H1 (cell line): ENCODE results near the gene SCFD1. TPM values are rescaled to one million over a fixed set of nuclear protein-coding genes. Genes with fewer than 3 reads are reported as not detected.

ENCODE experiments used
- EP300 ChIP-seq, 2 experiments: IDR thresholded peaks; 1 replicate in 1 of 2; 2 replicates in 1 of 2; pipeline ENCODE4 v1.6.1; 2011 to 2012; ENCODE audit warnings: low read depth in 2 of 2, low read length in 2 of 2, mild to moderate bottlenecking in 2 of 2, borderline replicate concordance in 1 of 2, inconsistent platforms in 1 of 2, moderate library complexity in 1 of 2
- KDM4A ChIP-seq: IDR thresholded peaks from one replicate; pipeline ENCODE4 v1.7.1; 2012; ENCODE audit warnings: low read depth, mild to moderate bottlenecking, moderate library complexity, low read length, inconsistent platforms; ENCODE audit not compliant: severe bottlenecking
- polyA plus RNA-seq, 7 experiments: library from polyadenylated mRNA; depleted of rRNA in 3 of 7; stranded (reverse) in 5 of 7; unstranded in 2 of 7; fragments of >200 nt in 5 of 7; fragments of 200-250 nt in 2 of 7; gene quantifications; 1 replicate in 5 of 7; 2 replicates in 1 of 7; 4 replicates in 1 of 7; pipeline versions ENCODE4 v1.2.1 to v1.2.3, GENCODE V29; 2011 to 2013; ENCODE audit warnings: missing spikeins in 2 of 7, mixed read lengths in 2 of 7
- total RNA-seq: library from RNA; stranded (reverse); fragmentation: NEBNext Ultra II Directional; extraction: Animal tissue kit (Norgen Biotek cat#: 25700); gene quantifications from 2 replicates; pipeline ENCODE4 v1.2.1, GENCODE V29; 2021

SCFD1 gene
- total and polyA plus RNA-seq, 2 of the 8 experiments (the other 6 are each of a cell fraction or from before 2014, with no cell fraction given): 32.8 to 64.5 TPM

DNA sequence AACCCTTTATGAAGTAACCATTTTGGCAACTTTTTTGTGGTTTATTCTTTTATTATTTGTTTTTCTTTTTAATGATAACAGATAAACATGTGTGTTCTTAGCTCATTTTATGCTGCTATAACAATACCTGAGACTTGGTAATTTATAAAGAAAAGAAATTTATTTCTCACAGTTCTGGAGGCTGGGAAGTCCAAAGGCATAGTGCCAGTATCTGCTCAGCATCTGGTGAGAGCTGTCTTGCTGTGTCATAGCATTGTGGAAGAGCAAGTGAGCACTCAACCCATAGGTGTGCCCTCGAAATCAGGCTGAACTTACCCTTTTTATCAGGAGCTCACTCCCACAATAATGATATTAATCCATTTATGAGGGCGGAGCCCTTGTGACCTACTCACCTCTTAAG lies 8.0 kb upstream of the SCFD1 start (continued):
- no peak for TF ChIP-seq EP300 (IDR thresholded peaks at IDR 0.05; ENCODE audit: borderline replicate concordance in 1 of 2, low read depth in 2 of 2, low read length in 2 of 2)
- no peak for TF ChIP-seq KDM4A
